Forelimb muscle (tissue), 1 donor: ENCODE measurements around the gene PNPLA6. TPM values are rescaled to one million over a fixed set of nuclear protein-coding genes. Genes with fewer than 3 reads are reported as not detected.

Source experiments
- DNase-seq: peaks from one replicate; pipeline ENCODE4 v3.0.0-alpha.2; 2013; ENCODE audit warnings: low read depth
- polyA plus RNA-seq: library from polyadenylated mRNA; unstranded; fragments of 120-200 nt; gene quantifications from one replicate; pipeline ENCODE4 v1.2.1, GENCODE V29; 2013; ENCODE audit not compliant: insufficient read length

The PNPLA6 gene
- polyA plus RNA-seq, 1 donor, result 31.5 TPM

DNA sequence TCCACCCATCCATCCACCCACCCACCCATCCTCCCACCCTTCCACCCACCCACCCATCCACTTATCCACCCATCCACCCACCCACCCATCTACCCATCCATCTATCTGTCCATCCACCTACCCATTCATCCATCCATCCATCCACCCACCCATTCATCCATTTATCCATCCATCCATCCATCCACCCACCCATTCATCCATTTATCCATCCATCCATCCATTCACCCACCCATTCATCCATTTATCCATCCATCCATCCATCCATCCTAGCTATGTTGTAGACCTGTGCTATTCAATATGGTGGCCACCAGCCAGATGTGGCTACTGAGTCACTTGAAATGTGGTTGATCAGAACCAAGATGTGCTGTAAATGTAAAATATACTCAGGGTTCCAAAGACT, 65.2 kb downstream of the PNPLA6 start:
- no peak for DNase-seq

DNA sequence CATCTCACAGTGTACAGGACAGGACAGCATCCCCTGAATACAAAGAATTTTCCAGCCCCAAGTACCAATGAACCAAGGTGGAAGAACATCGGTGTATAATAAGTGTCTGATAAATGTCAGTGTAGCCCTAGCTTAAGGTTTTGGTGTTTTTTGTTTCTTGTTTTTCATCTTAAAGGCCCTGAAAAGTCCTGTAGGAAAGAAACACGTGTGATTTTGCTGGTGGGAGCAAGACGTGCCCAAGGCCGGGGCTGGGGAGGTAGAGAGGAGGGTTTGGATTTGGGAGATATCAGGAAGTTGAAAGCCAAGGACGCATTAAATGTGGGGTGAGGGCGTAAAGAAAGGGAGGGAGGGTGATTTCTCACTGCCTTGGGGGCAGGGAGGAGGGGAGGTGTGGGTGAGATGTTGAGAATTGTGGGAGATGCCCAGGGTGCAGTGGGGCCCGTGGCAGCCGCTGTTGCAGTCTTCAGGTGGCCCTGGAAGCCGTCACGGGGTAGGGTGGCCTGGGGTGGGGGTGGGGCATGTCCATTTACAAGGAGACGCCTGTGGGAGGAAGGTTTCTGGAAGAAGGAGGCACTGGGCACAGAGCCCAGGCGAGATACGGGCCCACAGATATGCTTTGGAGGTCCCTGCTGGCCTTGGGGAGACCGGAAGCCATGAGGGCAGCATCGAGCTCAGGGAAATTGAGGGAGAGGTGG, 66.9 kb downstream of the PNPLA6 start:
- no peak for DNase-seq

DNA sequence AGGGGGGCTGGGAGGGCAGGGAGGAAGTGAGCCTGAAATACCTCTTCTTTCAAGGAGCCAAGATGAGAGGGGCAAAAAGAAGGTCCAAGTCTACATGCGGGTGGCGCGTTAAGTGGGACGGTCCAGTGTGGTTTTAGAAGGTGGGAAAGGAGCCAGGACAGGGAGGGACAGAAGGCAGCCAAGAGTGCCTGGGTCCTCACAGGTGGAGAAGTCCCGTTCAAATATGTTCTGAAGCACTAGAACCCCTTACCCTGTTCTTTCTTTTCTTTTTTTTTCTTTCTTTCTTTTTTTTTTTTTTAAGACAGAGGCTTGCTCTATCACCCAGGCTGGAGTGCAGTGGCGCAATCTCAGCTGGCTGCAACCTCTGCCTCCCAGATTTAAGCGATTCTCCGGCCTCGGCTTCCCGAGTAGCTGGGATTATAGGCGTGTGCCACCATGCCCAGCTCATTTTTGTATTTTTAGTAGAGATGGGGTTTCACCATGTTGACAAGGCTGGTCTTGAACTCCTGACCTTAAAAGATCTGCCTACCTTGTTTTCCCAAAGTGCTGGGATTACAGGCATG, 67.5 kb downstream of the PNPLA6 start:
- DNase-seq, result no peak

- no peak for DNase-seq
These were observed 68.4 kb downstream of the PNPLA6 start for GRCh38 chr19:7603919-7604318.

- DNase-seq, result no peak
These were observed 70.1 kb downstream of the PNPLA6 start for GRCh38 chr19:7605490-7606222.

DNA sequence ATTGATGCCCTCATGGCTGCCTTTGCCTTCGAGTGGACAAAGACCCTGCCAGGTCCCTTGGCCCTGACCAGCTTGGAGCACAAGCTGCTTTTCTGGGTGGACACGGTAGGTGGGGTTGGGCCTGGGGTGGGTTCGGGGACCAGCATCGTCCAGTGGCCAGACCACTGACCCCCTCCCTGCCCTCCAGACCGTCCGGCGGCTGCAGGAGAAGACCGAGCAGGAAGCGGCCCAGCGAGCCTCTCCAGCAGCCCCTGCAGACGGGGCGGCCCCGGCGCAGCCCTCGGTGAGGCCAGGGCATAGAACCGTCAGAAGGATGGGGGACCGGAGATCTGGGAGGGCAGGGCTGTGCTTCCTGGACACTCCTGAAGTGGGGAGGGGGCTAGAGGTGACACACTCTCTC, 70.8 kb downstream of the PNPLA6 start:
- DNase-seq, result no peak

GRCh38 chr19:7607212-7607873, 71.8 kb downstream of the PNPLA6 start:
- DNase-seq, result no peak

- no peak for DNase-seq
These were observed 72.5 kb downstream of the PNPLA6 start for GRCh38 chr19:7607874-7608560.

GRCh38 chr19:7610491-7611240, 75.1 kb downstream of the PNPLA6 start:
- no peak for DNase-seq

Other genes with a start within 250 kb of the PNPLA6 start
- 15.8 TPM for gene INSR, start 241.3 kb upstream of the PNPLA6 start, polyA plus RNA-seq
- 14.5 TPM for gene ARHGEF18, start 186.8 kb upstream of the PNPLA6 start, polyA plus RNA-seq
- 2.3 TPM for gene PEX11G, start 46.7 kb upstream of the PNPLA6 start, polyA plus RNA-seq
- gene ZNF358, start 19.6 kb upstream of the PNPLA6 start, polyA plus RNA-seq, result 53.0 TPM
- 14.2 TPM for gene MCOLN1, start 13.1 kb upstream of the PNPLA6 start, polyA plus RNA-seq
- gene CAMSAP3, start 60.1 kb downstream of the PNPLA6 start, polyA plus RNA-seq, result 0.14 TPM
- 20.4 TPM for gene XAB2, start 93.8 kb downstream of the PNPLA6 start, polyA plus RNA-seq
- 61.0 TPM for gene PET100, start 94.1 kb downstream of the PNPLA6 start, polyA plus RNA-seq
- gene PCP2, start 98.0 kb downstream of the PNPLA6 start, polyA plus RNA-seq, result not detected
- gene STXBP2, start 101.4 kb downstream of the PNPLA6 start, polyA plus RNA-seq, result 4.0 TPM
- 3.0 TPM for gene RETN, start 133.3 kb downstream of the PNPLA6 start, polyA plus RNA-seq
- 0.14 TPM for gene MCEMP1, start 141.4 kb downstream of the PNPLA6 start, polyA plus RNA-seq
- 36.6 TPM for gene TRAPPC5, start 145.1 kb downstream of the PNPLA6 start, polyA plus RNA-seq
- gene FCER2, start 166.4 kb downstream of the PNPLA6 start, polyA plus RNA-seq, result 0.78 TPM
- gene CLEC4G, start 196.4 kb downstream of the PNPLA6 start, polyA plus RNA-seq, result 0.10 TPM
- 2.3 TPM for gene CD209, start 211.8 kb downstream of the PNPLA6 start, polyA plus RNA-seq
- gene CLEC4M, start 227.5 kb downstream of the PNPLA6 start, polyA plus RNA-seq, result 0.14 TPM